ENCODE measurements around the gene HAND1.

GRCh38 chr5:154477382-154478223, 424 bp downstream of the HAND1 start:
- TF ChIP-seq CTCF (IDR thresholded peaks at IDR 0.05) (no peak), POLR2A (IDR thresholded peaks at IDR 0.05) (no peak), POLR2AphosphoS5 (IDR thresholded peaks at IDR 0.05; ENCODE audit: insufficient read depth in 1 of 2, low read depth in 1 of 2) (no peak)
